Neural cell (in vitro differentiated cells): ENCODE results near the gene SYT1. TPM values are rescaled to one million over a fixed set of nuclear protein-coding genes. Genes with fewer than 3 reads are reported as not detected.

Source experiments
- H2AFZ ChIP-seq: fragments of 200-600, 300-800 bp; sonication (generic), shearing (Covaris generic); 2 replicates; pipeline ENCODE4 v1.6.0; 2014; ENCODE audit warnings: low read depth, mild to moderate bottlenecking, antibody characterized with exemption, low read length, moderate library complexity
- H3F3A ChIP-seq: fragments of 200-600 bp; shearing (Covaris generic); 2 replicates; pipeline ENCODE4 v1.6.1; 2016; ENCODE audit warnings: mild to moderate bottlenecking, moderate library complexity, mixed read lengths, antibody characterized with exemption, low read length; ENCODE audit not compliant: insufficient read depth, poor library complexity, severe bottlenecking
- H3K27ac ChIP-seq: fragments of 200-600, 300-800 bp; sonication (generic), shearing (Covaris generic); 2 replicates; pipeline ENCODE4 v1.5.1; 2014; ENCODE audit warnings: mild to moderate bottlenecking, low read length, moderate library complexity
- H3K27me3 ChIP-seq: fragments of 300-800, 200-600 bp; sonication (generic), shearing (Covaris generic); 2 replicates; pipeline ENCODE4 v1.6.0; 2014; ENCODE audit warnings: mild to moderate bottlenecking, low read depth, low read length, moderate library complexity; ENCODE audit not compliant: insufficient read depth
- H3K36me3 ChIP-seq: fragments of 300-800, 200-600 bp; sonication (generic), shearing (Covaris generic); 2 replicates; pipeline ENCODE4 v1.5.1; 2014; ENCODE audit warnings: mild to moderate bottlenecking, antibody characterized with exemption, low read length, moderate library complexity; ENCODE audit not compliant: insufficient read depth
- H3K4me2 ChIP-seq: fragments of 300-800, 200-600 bp; sonication (generic), shearing (Covaris generic); 2 replicates; pipeline ENCODE4 v1.6.0; 2014; ENCODE audit warnings: mild to moderate bottlenecking, low read length
- H3K4me3 ChIP-seq: fragments of 300-800, 200-600 bp; sonication (generic), shearing (Covaris generic); 2 replicates; pipeline ENCODE4 v1.5.1; 2014; ENCODE audit warnings: mild to moderate bottlenecking, low read length, moderate library complexity
- H3K79me2 ChIP-seq: fragments of 200-600 bp; shearing (Covaris generic); replicated peaks from 2 replicates; pipeline ENCODE4 v1.6.0; 2014; ENCODE audit warnings: mild to moderate bottlenecking, low read length, moderate library complexity; ENCODE audit not compliant: insufficient read depth
- H3K9ac ChIP-seq: fragments of 300-800, 200-600 bp; sonication (generic), shearing (Covaris generic); 2 replicates; pipeline ENCODE4 v1.6.1; 2016; ENCODE audit warnings: mild to moderate bottlenecking, low read length, mixed read lengths
- H3K9me2 ChIP-seq: fragments of 200-600 bp; shearing (Covaris generic); 2 replicates; pipeline ENCODE4 v1.6.1; 2016; ENCODE audit warnings: mild to moderate bottlenecking, low read length, mixed read lengths; ENCODE audit not compliant: insufficient read depth
- H3K9me3 ChIP-seq: fragments of 200-600, 300-800 bp; sonication (generic), shearing (Covaris generic); 2 replicates; pipeline ENCODE4 v1.6.1; 2016; ENCODE audit warnings: mild to moderate bottlenecking, mixed run types, low read length, moderate library complexity, mixed read lengths
- H4K20me1 ChIP-seq: fragments of 200-600 bp; shearing (Covaris generic); 2 replicates; pipeline ENCODE4 v1.6.1; 2016; ENCODE audit warnings: mild to moderate bottlenecking, mixed run types; ENCODE audit not compliant: insufficient read depth
- EP300 ChIP-seq: fragments of 450-650 bp; conservative IDR thresholded peaks from 2 replicates; pipeline ENCODE4 v1.6.1; 2014; ENCODE audit warnings: antibody characterized with exemption, mild to moderate bottlenecking, moderate library complexity; ENCODE audit not compliant: poor library complexity, severe bottlenecking
- EZH2 ChIP-seq: fragments of 200-600, 300-800 bp; shearing (Covaris generic), sonication (generic); IDR thresholded peaks from 2 replicates; pipeline ENCODE4 v1.6.1; 2014; ENCODE audit warnings: antibody characterized with exemption, low read length, borderline replicate concordance, mild to moderate bottlenecking; ENCODE audit not compliant: insufficient read depth, poor library complexity, severe bottlenecking
- MXI1 ChIP-seq: fragments of 450-650 bp; conservative IDR thresholded peaks from 2 replicates; pipeline ENCODE4 v1.6.1; 2014; ENCODE audit warnings: antibody characterized with exemption, mild to moderate bottlenecking; ENCODE audit not compliant: poor library complexity, severe bottlenecking
- POLR2AphosphoS5 ChIP-seq: IDR thresholded peaks from 2 replicates; pipeline ENCODE4 v1.6.1; 2012
- RAD21 ChIP-seq: fragments of 450-650 bp; conservative IDR thresholded peaks from 2 replicates; pipeline ENCODE4 v1.6.1; 2014; ENCODE audit warnings: antibody characterized with exemption, mild to moderate bottlenecking, moderate library complexity
- SMC3 ChIP-seq: fragments of 450-650 bp; conservative IDR thresholded peaks from 2 replicates; pipeline ENCODE4 v1.6.1; 2014; ENCODE audit warnings: antibody characterized with exemption, mild to moderate bottlenecking, moderate library complexity; ENCODE audit not compliant: poor library complexity
- TAF1 ChIP-seq: IDR thresholded peaks from 2 replicates; pipeline ENCODE4 v1.6.1; 2012; ENCODE audit warnings: low read depth
- polyA plus RNA-seq: library from polyadenylated mRNA; depleted of rRNA; stranded (reverse); fragments of >200 nt; gene quantifications from 2 replicates; pipeline ENCODE4 v1.2.3, GENCODE V29; 2014
- TF ChIP-seq, protein P1 (sequence below): IDR thresholded peaks from 2 replicates; pipeline ENCODE4 v1.6.1; 2012; ENCODE audit warnings: borderline replicate concordance
- TF ChIP-seq, protein P2 (sequence below): fragments of 450-650 bp; IDR thresholded peaks from 2 replicates; pipeline ENCODE4 v1.5.1; 2014; ENCODE audit warnings: antibody characterized with exemption, mild to moderate bottlenecking, moderate library complexity; ENCODE audit not compliant: poor library complexity, severe bottlenecking

SYT1 gene
- polyA plus RNA-seq, 1 donor from 2014 or later = 103 TPM

DNA sequence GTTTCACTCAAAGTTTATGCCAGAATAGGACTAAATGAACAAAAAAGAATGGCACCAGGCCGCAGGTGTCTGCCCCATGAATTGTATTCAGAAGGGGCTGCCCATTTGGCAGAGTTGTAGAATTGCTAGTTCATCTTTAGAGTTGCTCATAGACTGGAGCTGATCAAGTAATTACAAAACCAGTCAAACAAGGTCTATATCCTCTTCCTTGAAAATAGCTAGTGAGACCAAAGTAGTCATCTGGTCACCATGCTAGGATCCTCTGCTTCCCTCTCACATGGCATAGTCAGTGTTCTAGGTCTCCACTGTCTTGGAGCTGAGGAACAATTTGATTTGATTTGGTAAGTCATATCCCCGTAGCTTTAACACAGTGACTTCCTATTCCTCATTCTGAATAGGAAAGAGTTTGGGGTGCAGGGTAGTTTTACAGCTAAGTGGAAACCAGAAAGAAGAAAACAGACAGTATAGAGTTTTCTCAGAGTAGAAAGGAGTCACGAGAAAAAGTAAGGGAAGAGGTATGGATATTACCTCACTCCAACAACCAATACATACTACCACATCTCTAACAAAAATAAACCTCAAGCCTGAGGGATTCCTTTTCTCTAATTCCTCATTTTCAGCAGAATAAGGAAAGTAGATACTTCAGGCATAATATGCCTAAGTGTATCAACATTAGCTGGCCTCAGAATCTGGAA is 574.1 kb downstream of the SYT1 start:
- Histone ChIP-seq H3K4me2 (no peak overlapping the region), H3K79me2 (no peaks in the 10 kb centered on the region), H3K36me3 (no peaks in the 10 kb centered on the region), H3K9ac (no peak overlapping the region), H3F3A (no peaks in the 10 kb centered on the region), H3K27me3 (no peaks in the 10 kb centered on the region), H3K4me3 (no peak overlapping the region), H3K9me3 (no peaks in the 10 kb centered on the region), H3K9me2 (no peaks in the 10 kb centered on the region), H3K27ac (no peak overlapping the region), H2AFZ (no peak overlapping the region), H4K20me1 (no peaks in the 10 kb centered on the region)
- TF ChIP-seq EP300 (no peak), POLR2AphosphoS5 (no peak), EZH2 (no peak), MXI1 (no peak)

DNA sequence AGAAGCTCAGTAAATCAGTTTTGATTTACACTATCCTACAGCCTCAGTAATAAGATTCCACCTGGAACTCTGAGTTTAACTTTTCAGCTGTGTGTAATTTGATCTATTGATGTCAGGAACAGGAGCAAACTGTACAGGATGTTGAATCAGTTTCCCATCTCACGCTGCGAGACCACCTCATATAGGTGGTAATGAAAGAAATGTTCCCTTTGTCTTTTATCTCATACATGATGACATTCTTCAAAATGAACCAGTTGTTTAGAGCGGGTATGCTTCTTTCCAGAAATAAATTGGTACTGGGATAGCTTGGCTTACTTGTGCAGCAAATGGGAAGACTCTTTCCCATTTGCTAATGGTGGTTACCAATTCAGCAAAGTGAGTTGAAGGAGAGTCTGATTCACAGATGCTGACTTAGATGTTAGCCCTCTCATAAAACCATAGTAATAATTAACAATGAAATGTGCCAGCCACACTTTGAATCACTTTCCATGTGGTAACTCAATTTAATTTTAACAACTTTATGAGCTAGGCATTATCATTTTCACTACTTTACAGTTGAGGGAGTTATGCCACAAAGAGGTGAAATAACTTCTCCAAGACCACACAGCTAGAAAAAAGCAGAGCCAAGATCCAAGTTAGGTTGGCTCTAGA is 574.7 kb downstream of the SYT1 start:
- Histone ChIP-seq H2AFZ (no peak overlapping the region), H3K9ac (no peak overlapping the region), H3K27ac (no peak overlapping the region), H3K79me2 (no peaks in the 10 kb centered on the region), H3K9me3 (no peaks in the 10 kb centered on the region), H4K20me1 (no peaks in the 10 kb centered on the region), H3F3A (no peaks in the 10 kb centered on the region), H3K36me3 (no peaks in the 10 kb centered on the region), H3K4me2 (no peak overlapping the region), H3K4me3 (no peak overlapping the region), H3K27me3 (no peaks in the 10 kb centered on the region), H3K9me2 (no peaks in the 10 kb centered on the region)
- TF ChIP-seq, protein P1, sequence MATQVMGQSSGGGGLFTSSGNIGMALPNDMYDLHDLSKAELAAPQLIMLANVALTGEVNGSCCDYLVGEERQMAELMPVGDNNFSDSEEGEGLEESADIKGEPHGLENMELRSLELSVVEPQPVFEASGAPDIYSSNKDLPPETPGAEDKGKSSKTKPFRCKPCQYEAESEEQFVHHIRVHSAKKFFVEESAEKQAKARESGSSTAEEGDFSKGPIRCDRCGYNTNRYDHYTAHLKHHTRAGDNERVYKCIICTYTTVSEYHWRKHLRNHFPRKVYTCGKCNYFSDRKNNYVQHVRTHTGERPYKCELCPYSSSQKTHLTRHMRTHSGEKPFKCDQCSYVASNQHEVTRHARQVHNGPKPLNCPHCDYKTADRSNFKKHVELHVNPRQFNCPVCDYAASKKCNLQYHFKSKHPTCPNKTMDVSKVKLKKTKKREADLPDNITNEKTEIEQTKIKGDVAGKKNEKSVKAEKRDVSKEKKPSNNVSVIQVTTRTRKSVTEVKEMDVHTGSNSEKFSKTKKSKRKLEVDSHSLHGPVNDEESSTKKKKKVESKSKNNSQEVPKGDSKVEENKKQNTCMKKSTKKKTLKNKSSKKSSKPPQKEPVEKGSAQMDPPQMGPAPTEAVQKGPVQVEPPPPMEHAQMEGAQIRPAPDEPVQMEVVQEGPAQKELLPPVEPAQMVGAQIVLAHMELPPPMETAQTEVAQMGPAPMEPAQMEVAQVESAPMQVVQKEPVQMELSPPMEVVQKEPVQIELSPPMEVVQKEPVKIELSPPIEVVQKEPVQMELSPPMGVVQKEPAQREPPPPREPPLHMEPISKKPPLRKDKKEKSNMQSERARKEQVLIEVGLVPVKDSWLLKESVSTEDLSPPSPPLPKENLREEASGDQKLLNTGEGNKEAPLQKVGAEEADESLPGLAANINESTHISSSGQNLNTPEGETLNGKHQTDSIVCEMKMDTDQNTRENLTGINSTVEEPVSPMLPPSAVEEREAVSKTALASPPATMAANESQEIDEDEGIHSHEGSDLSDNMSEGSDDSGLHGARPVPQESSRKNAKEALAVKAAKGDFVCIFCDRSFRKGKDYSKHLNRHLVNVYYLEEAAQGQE = no peak
- TF ChIP-seq EZH2 (no peak), EP300 (no peak), TAF1 (no peak), MXI1 (no peak), SMC3 (no peak), POLR2AphosphoS5 (no peak), RAD21 (no peak)
- TF ChIP-seq, protein P2, sequence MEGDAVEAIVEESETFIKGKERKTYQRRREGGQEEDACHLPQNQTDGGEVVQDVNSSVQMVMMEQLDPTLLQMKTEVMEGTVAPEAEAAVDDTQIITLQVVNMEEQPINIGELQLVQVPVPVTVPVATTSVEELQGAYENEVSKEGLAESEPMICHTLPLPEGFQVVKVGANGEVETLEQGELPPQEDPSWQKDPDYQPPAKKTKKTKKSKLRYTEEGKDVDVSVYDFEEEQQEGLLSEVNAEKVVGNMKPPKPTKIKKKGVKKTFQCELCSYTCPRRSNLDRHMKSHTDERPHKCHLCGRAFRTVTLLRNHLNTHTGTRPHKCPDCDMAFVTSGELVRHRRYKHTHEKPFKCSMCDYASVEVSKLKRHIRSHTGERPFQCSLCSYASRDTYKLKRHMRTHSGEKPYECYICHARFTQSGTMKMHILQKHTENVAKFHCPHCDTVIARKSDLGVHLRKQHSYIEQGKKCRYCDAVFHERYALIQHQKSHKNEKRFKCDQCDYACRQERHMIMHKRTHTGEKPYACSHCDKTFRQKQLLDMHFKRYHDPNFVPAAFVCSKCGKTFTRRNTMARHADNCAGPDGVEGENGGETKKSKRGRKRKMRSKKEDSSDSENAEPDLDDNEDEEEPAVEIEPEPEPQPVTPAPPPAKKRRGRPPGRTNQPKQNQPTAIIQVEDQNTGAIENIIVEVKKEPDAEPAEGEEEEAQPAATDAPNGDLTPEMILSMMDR = no peak
